Panc1 (cell line): ENCODE results near the gene CDR2L. TPM values are rescaled to one million over a fixed set of nuclear protein-coding genes. Genes with fewer than 3 reads are reported as not detected.

Source experiments
- ATAC-seq: fragments of 200-7000 bp; cut with Tn5 transposase; 2 replicates; pipeline ENCODE4 v1.9.1; 2020; ENCODE audit warnings: mild to moderate bottlenecking, moderate library complexity
- BruUV-seq: library from RNA; stranded (reverse); fragments of 400-500 nt; replicated peaks from 2 replicates; lab custom pipeline; 2021; lab: Mats Ljungman, UMichigan
- CTCF ChIA-PET: fragments of 300-600 bp; sonication (Branson Sonifier 250); formaldehyde crosslinking; loops from one replicate; lab custom pipeline; 2022; ENCODE audit warnings: antibody characterized with exemption; lab: Charles Lee
- POLR2A ChIA-PET: fragments of 300-600 bp; sonication (Branson Sonifier 250); formaldehyde crosslinking; loops from one replicate; lab custom pipeline; 2022; ENCODE audit warnings: antibody characterized with exemption; lab: Charles Lee
- DNase-seq: peaks from one replicate; pipeline ENCODE4 v3.0.0-alpha.2; 2010; ENCODE audit warnings: low read depth, low spot score
- H3K27ac ChIP-seq: 2 replicates; pipeline ENCODE4 v1.5.1; 2011; ENCODE audit warnings: mild to moderate bottlenecking, low read length, inconsistent platforms
- H3K27me3 ChIP-seq: fragments of 200-500 bp; sonication (Bioruptor generic); 2 replicates; pipeline ENCODE4 v1.6.0; 2014; ENCODE audit warnings: low read length, inconsistent platforms; ENCODE audit not compliant: control insufficient read depth, insufficient read depth
- H3K36me3 ChIP-seq: fragments of 200-500 bp; sonication (Bioruptor generic); 2 replicates; pipeline ENCODE4 v1.5.1; 2014; ENCODE audit warnings: inconsistent platforms, mild to moderate bottlenecking, low read length, moderate library complexity; ENCODE audit not compliant: control insufficient read depth, insufficient read depth
- H3K4me1 ChIP-seq: 2 replicates; pipeline ENCODE4 v1.5.1; 2011; ENCODE audit warnings: inconsistent platforms, mild to moderate bottlenecking, low read length, moderate library complexity; ENCODE audit not compliant: control insufficient read depth, insufficient read depth
- H3K4me3 ChIP-seq, 2 experiments: 2 replicates each; pipeline ENCODE4 v1.5.1; 2011 to 2012; ENCODE audit warnings: low read depth in 2 of 2, low read length in 2 of 2, mild to moderate bottlenecking in 2 of 2, inconsistent platforms in 1 of 2, moderate library complexity in 1 of 2
- H3K9me3 ChIP-seq: fragments of 200-500 bp; sonication (Bioruptor generic); 2 replicates; pipeline ENCODE4 v1.5.1; 2014; ENCODE audit warnings: low read depth, mild to moderate bottlenecking, inconsistent platforms, low read length, moderate library complexity; ENCODE audit not compliant: control insufficient read depth, insufficient read depth
- POLR2AphosphoS5 ChIP-seq: IDR thresholded peaks from 2 replicates; pipeline ENCODE4 v1.6.1; 2012; ENCODE audit warnings: mild to moderate bottlenecking, low read depth, low read length, moderate library complexity
- SIN3A ChIP-seq: IDR thresholded peaks from 2 replicates; pipeline ENCODE4 v1.6.1; 2012; ENCODE audit warnings: low read depth, mild to moderate bottlenecking, low read length, moderate library complexity, borderline replicate concordance; ENCODE audit not compliant: insufficient read depth
- TCF7L2 ChIP-seq: IDR thresholded peaks from 2 replicates; pipeline ENCODE4 v1.6.1; 2011; ENCODE audit warnings: mild to moderate bottlenecking, low read depth, low read length, inconsistent platforms
- in situ Hi-C: cut with HindIII; loops from 2 replicates; pipeline ENCODE4 v1.10.0; 2016; ENCODE audit warnings: low sequenced_read_pairs, low pct_unique_long_range_greater_than_20kb
- intact Hi-C: fragments of 100-400 bp; cut with micrococcal nuclease; formaldehyde crosslinking; loops from one replicate; pipeline ENCODE4 v1.10.0; 2022; ENCODE audit not compliant: unreplicated experiment
- total RNA-seq: library from RNA; stranded (reverse); gene quantifications from one replicate; pipeline ENCODE4 v1.2.1, GENCODE V29; 2021; ENCODE audit not compliant: unreplicated experiment
- TF ChIP-seq, protein P1 (sequence below), 2 experiments: IDR thresholded peaks; 2 replicates each; pipeline ENCODE4 v1.6.1; 2011 to 2012; ENCODE audit warnings: low read depth in 2 of 2, control low read depth in 1 of 2, low read length in 1 of 2, mild to moderate bottlenecking in 1 of 2, moderate library complexity in 1 of 2; ENCODE audit not compliant: insufficient read depth in 1 of 2
- TF ChIP-seq, protein P2 (sequence below): fragments of 450-650 bp; IDR thresholded peaks from 2 replicates; pipeline ENCODE4 v1.5.1; 2017; ENCODE audit warnings: mild to moderate bottlenecking

CDR2L gene
- total RNA-seq, 1 experiment from 2014 or later: 32.0 TPM

DNA sequence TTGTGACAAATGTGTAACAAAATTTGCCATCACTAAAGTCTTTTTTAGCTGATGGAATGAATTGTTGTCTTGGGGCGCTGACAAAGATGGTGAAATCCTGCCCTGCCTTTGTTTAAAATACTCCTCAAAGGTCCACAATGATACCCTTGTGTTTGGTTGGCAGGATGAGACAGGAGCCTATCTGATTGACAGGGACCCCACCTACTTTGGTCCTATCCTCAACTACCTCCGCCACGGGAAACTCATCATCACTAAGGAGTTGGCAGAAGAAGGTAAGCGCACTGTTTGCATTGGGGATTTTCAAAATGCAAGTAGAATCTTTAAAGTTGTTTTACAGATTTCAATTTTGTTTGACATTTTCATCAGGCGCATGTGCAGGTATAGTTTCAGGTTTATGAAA lies 61.6 kb downstream of the CDR2L start:
- Histone ChIP-seq H3K27ac (peak overlapping the region; percentile 88; the same call in 1 of the 2 replicates), H3K36me3 (peaks cover 11% of the 10 kb centered on the region; the same call in 1 of the 2 replicates), H3K9me3 (no peaks in the 10 kb centered on the region), H3K4me1 (peaks cover 15% of the 10 kb centered on the region), H3K27me3 (no peaks in the 10 kb centered on the region), H3K4me3 (no peak overlapping the region)
- ChIA-PET POLR2A (no interaction called here), CTCF (interaction anchor here (0.9 to 1.0 kb wide), 2 partner anchors 65 to 91 kb away, joined by 3 read pairs; no protein-coding TSS in a partner anchor)
- ATAC-seq (no peak), DNase-seq (no peak)
- in situ Hi-C loops: no loop called here
- TF ChIP-seq TCF7L2 (no peak), POLR2AphosphoS5 (no peak)
- TF ChIP-seq, protein P1, sequence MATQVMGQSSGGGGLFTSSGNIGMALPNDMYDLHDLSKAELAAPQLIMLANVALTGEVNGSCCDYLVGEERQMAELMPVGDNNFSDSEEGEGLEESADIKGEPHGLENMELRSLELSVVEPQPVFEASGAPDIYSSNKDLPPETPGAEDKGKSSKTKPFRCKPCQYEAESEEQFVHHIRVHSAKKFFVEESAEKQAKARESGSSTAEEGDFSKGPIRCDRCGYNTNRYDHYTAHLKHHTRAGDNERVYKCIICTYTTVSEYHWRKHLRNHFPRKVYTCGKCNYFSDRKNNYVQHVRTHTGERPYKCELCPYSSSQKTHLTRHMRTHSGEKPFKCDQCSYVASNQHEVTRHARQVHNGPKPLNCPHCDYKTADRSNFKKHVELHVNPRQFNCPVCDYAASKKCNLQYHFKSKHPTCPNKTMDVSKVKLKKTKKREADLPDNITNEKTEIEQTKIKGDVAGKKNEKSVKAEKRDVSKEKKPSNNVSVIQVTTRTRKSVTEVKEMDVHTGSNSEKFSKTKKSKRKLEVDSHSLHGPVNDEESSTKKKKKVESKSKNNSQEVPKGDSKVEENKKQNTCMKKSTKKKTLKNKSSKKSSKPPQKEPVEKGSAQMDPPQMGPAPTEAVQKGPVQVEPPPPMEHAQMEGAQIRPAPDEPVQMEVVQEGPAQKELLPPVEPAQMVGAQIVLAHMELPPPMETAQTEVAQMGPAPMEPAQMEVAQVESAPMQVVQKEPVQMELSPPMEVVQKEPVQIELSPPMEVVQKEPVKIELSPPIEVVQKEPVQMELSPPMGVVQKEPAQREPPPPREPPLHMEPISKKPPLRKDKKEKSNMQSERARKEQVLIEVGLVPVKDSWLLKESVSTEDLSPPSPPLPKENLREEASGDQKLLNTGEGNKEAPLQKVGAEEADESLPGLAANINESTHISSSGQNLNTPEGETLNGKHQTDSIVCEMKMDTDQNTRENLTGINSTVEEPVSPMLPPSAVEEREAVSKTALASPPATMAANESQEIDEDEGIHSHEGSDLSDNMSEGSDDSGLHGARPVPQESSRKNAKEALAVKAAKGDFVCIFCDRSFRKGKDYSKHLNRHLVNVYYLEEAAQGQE (IDR thresholded peaks at IDR 0.05; ENCODE audit: insufficient read depth in 1 of 2, low read depth in 2 of 2, low read length in 1 of 2): no peak
- intact Hi-C loops: no loop called here
- no TSS peak for BruUV-seq

DNA sequence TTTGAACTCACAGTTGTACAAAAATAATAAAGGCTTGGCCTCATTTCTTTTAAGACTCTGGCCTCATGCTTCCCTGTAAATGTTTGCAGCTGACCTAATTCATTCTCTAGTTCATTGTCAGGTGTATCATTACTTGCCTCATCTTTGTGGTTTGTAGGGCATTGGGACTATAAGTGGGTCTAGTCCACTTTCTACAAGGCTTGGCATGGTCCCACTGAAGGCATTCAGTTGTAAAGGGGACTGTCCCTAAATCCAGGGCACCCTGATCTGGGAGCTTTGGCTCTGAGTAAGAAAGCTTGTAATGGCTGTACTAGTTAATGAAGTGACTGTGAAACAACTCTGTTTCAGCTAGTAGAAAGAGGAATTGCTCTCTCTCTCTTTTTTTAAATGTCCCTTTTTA lies 62.3 kb downstream of the CDR2L start:
- DNase-seq (no peak), ATAC-seq (no peak)
- intact Hi-C loops: no loop called here
- TF ChIP-seq POLR2AphosphoS5 (no peak), SIN3A (no peak), TCF7L2 (no peak)
- TF ChIP-seq, protein P1 (IDR thresholded peaks at IDR 0.05; ENCODE audit: insufficient read depth in 1 of 2, low read depth in 2 of 2, low read length in 1 of 2): no peak
- TF ChIP-seq, protein P2, sequence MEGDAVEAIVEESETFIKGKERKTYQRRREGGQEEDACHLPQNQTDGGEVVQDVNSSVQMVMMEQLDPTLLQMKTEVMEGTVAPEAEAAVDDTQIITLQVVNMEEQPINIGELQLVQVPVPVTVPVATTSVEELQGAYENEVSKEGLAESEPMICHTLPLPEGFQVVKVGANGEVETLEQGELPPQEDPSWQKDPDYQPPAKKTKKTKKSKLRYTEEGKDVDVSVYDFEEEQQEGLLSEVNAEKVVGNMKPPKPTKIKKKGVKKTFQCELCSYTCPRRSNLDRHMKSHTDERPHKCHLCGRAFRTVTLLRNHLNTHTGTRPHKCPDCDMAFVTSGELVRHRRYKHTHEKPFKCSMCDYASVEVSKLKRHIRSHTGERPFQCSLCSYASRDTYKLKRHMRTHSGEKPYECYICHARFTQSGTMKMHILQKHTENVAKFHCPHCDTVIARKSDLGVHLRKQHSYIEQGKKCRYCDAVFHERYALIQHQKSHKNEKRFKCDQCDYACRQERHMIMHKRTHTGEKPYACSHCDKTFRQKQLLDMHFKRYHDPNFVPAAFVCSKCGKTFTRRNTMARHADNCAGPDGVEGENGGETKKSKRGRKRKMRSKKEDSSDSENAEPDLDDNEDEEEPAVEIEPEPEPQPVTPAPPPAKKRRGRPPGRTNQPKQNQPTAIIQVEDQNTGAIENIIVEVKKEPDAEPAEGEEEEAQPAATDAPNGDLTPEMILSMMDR: no peak
- in situ Hi-C loops: no loop called here
- H3K36me3 ChIP-seq: peaks cover 11% of the 10 kb centered on the region; the same call in 1 of the 2 replicates
- no peaks in the 10 kb centered on the region for H3K27me3 ChIP-seq
- H3K9me3 ChIP-seq: no peaks in the 10 kb centered on the region
- CTCF ChIA-PET: no interaction called here
- H3K27ac ChIP-seq: no peak overlapping the region
- TSS peak; percentile 68 for BruUV-seq
- POLR2A ChIA-PET: no interaction called here
- peaks cover 15% of the 10 kb centered on the region for H3K4me1 ChIP-seq
- no peak overlapping the region for H3K4me3 ChIP-seq
